OCI-LY1 (cell line): Measurements from ENCODE around the gene CARS2.

Experiments used
- H2AFZ ChIP-seq: fragments of 200-600 bp; sonication (generic), shearing (Covaris generic); 2 replicates; pipeline ENCODE4 v1.6.0; 2014; ENCODE audit warnings: antibody characterized with exemption, mild to moderate bottlenecking, low read length
- H3F3A ChIP-seq: fragments of 200-600 bp; sonication (generic), shearing (Covaris generic); 2 replicates; pipeline ENCODE4 v1.6.0; 2014; ENCODE audit warnings: mild to moderate bottlenecking, antibody characterized with exemption, low read length, moderate library complexity; ENCODE audit not compliant: insufficient read depth
- H3K27ac ChIP-seq: fragments of 200-600 bp; sonication (generic); 2 replicates; pipeline ENCODE4 v1.5.1; 2014; ENCODE audit warnings: low read length, mixed run types, mild to moderate bottlenecking, low read depth; ENCODE audit not compliant: poor library complexity, severe bottlenecking
- H3K27me3 ChIP-seq: fragments of 200-600 bp; sonication (generic); 2 replicates; pipeline ENCODE4 v1.6.0; 2014; ENCODE audit warnings: antibody characterized with exemption, mild to moderate bottlenecking, low read length, moderate library complexity; ENCODE audit not compliant: insufficient read depth
- H3K36me3 ChIP-seq: fragments of 200-600 bp; sonication (generic); 2 replicates; pipeline ENCODE4 v1.6.1; 2014; ENCODE audit warnings: mild to moderate bottlenecking, antibody characterized with exemption, low read length, moderate library complexity, mixed read lengths; ENCODE audit not compliant: insufficient read depth
- H3K4me1 ChIP-seq: fragments of 200-600 bp; sonication (generic); 2 replicates; pipeline ENCODE4 v1.5.1; 2014; ENCODE audit warnings: mild to moderate bottlenecking, low read length, moderate library complexity; ENCODE audit not compliant: insufficient read depth, severe bottlenecking
- H3K4me2 ChIP-seq: fragments of 200-600 bp; sonication (generic), shearing (Covaris generic); 2 replicates; pipeline ENCODE4 v1.6.1; 2014; ENCODE audit warnings: low read length
- H3K4me3 ChIP-seq: fragments of 200-600 bp; sonication (generic); 2 replicates; pipeline ENCODE4 v1.5.1; 2014; ENCODE audit warnings: low read length, low read depth, mild to moderate bottlenecking, mixed read lengths; ENCODE audit not compliant: poor library complexity, severe bottlenecking
- H3K79me2 ChIP-seq: fragments of 200-600 bp; shearing (Covaris generic); 2 replicates; pipeline ENCODE4 v1.6.1; 2016; ENCODE audit warnings: mixed run types, low read length, mixed read lengths; ENCODE audit not compliant: insufficient read depth
- H3K9ac ChIP-seq: fragments of 200-600 bp; sonication (generic), shearing (Covaris generic); 2 replicates; pipeline ENCODE4 v1.6.1; 2014; ENCODE audit warnings: mild to moderate bottlenecking, low read length, mixed read lengths
- H3K9me2 ChIP-seq: fragments of 200-600 bp; sonication (generic), shearing (Covaris generic); 2 replicates; pipeline ENCODE4 v1.6.1; 2014; ENCODE audit warnings: low read depth, mild to moderate bottlenecking, low read length, mixed read lengths
- H3K9me3 ChIP-seq: fragments of 200-600 bp; shearing (Covaris generic); 2 replicates; pipeline ENCODE4 v1.6.1; 2014; ENCODE audit warnings: low read length, mixed read lengths
- H4K20me1 ChIP-seq: fragments of 200-600 bp; sonication (generic), shearing (Covaris generic); 2 replicates; pipeline ENCODE4 v1.6.0; 2016; ENCODE audit warnings: mild to moderate bottlenecking, low read length; ENCODE audit not compliant: insufficient read depth
- CTCF ChIP-seq: fragments of 200-600 bp; sonication (generic), shearing (Covaris generic); IDR thresholded peaks from 2 replicates; pipeline ENCODE4 v1.5.1; 2017; ENCODE audit warnings: mild to moderate bottlenecking, antibody characterized with exemption, low read length, moderate library complexity, mixed read lengths
- EZH2 ChIP-seq: fragments of 200-600 bp; sonication (generic), shearing (Covaris generic); IDR thresholded peaks from 2 replicates; pipeline ENCODE4 v1.8.0; 2017; ENCODE audit warnings: borderline replicate concordance, mixed run types, mild to moderate bottlenecking, antibody characterized with exemption, low read length, moderate library complexity, mixed read lengths

The CARS2 gene

GRCh38 chr13:110713642-110713952 lies 7.7 kb upstream of the CARS2 start, which contains the start of gene ING1:
Gene ING1 (plus strand): TSS chr13:110713700. CDS start chr13:110714150, 450 bp downstream.
- Histone ChIP-seq H3K27ac (peak within 1 kb of the TSS; percentile 96), H3K4me1 (peaks cover 32% of the 10 kb centered on the region), H2AFZ (no peak within 1 kb of the TSS), H3K9me2 (no peaks in the 10 kb centered on the region), H3K4me2 (peak within 1 kb of the TSS; percentile 86), H3K4me3 (peak within 1 kb of the TSS; percentile 78), H3K9me3 (no peaks in the 10 kb centered on the region), H3F3A (no peaks in the 10 kb centered on the region; the same call in 1 of the 2 replicates), H4K20me1 (peaks cover 8% of the 10 kb centered on the region; the same call in 1 of the 2 replicates), H3K79me2 (peaks cover 33% of the 10 kb centered on the region), H3K9ac (peak within 1 kb of the TSS; percentile 88), H3K36me3 (no peaks in the 10 kb centered on the region; the same call in 1 of the 2 replicates), H3K27me3 (no peaks in the 10 kb centered on the region)
- TF ChIP-seq CTCF = no peak
- TF ChIP-seq EZH2 = no peak

GRCh38 chr13:110712849-110713641 lies 7.1 kb upstream of the CARS2 start:
- Histone ChIP-seq H4K20me1 (peaks cover 8% of the 10 kb centered on the region; the same call in 1 of the 2 replicates), H3K36me3 (no peaks in the 10 kb centered on the region; the same call in 1 of the 2 replicates), H3F3A (peaks cover 3% of the 10 kb centered on the region), H3K9me3 (no peaks in the 10 kb centered on the region), H2AFZ (no peak overlapping the region), H3K27ac (peak overlapping the region; percentile 96), H3K27me3 (no peaks in the 10 kb centered on the region), H3K79me2 (peaks cover 28% of the 10 kb centered on the region), H3K4me2 (peak overlapping the region; percentile 86), H3K9ac (peak overlapping the region; percentile 88), H3K4me3 (peak overlapping the region; percentile 78), H3K9me2 (no peaks in the 10 kb centered on the region), H3K4me1 (peaks cover 31% of the 10 kb centered on the region)
- TF ChIP-seq EZH2 (no peak), CTCF (no peak)

- H3F3A ChIP-seq = peaks cover 10% of the 10 kb centered on the region
- no peaks in the 10 kb centered on the region for H3K27me3 ChIP-seq
- no peak overlapping the region for H2AFZ ChIP-seq
- no peaks in the 10 kb centered on the region; the same call in 1 of the 2 replicates for H3K36me3 ChIP-seq
- no peaks in the 10 kb centered on the region for H3K9me2 ChIP-seq
- peak overlapping the region; percentile 78 for H3K4me3 ChIP-seq
- H3K9ac ChIP-seq = peak overlapping the region; percentile 90
- H3K79me2 ChIP-seq = peaks cover 20% of the 10 kb centered on the region
- peaks cover 5% of the 10 kb centered on the region; the same call in 1 of the 2 replicates for H4K20me1 ChIP-seq
- peak overlapping the region; percentile 86 for H3K4me2 ChIP-seq
- peaks cover 31% of the 10 kb centered on the region for H3K4me1 ChIP-seq
- TF ChIP-seq CTCF (no peak), EZH2 (no peak)
- no peaks in the 10 kb centered on the region for H3K9me3 ChIP-seq
- peak overlapping the region; percentile 96 for H3K27ac ChIP-seq
Measured at GRCh38 chr13:110712081-110712848, 6.3 kb upstream of the CARS2 start.
